HG03103 (cell line): ENCODE measurements around the gene SLC43A1.

Experiments
- ATAC-seq: cut with Tn5 transposase; IDR thresholded peaks from one replicate; pipeline ENCODE4 v1.9.1; 2021; ENCODE audit warnings: low read depth; ENCODE audit not compliant: unreplicated experiment

The SLC43A1 gene

DNA sequence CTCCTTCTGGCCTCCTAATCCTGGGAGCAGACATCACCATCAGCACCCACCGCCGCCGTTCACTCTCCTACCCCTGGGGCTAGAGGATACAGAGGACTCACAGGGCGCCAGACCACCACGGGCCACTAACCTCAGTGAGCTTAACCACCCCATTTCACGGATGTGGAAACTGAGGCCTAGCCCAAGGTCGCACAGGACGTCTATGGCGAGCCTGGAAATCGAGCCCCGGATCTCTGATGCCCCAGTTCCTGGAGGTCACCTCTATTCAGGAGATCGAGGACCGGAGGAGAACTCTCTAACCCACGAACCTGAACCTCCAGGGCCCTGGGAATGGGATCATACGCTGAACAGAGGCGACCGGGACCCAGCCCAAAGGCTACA lies 14.7 kb upstream of the SLC43A1 start:
- no peak for ATAC-seq

- ATAC-seq = no peak
These were observed 13.5 kb upstream of the SLC43A1 start for GRCh38 chr11:57529012-57529411.

DNA sequence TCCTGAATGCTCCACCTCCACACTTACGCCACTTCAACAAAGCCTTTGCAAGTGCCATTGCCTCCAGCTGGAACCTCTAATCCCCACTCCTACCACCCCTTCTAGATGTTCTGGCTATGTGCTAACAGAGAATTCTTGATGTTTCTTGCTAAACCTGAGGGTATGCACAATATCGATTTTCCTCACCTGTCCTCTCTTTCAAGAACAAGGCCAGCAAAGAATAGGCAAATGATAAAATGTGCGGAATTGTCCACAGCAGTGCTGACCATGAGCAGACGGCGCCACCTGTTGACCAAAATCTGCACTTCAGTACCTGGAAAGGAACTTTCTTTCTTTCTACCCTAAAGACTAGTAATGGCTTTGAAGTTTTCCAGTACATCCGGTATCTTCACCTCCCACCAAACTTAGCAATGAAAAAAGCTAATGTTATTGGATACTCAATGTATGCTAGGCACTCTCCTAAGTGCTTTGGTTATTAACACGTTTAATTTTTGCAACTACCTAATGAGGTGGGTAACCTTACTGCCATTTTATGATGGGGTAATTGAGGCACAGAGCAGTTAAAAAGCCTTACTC lies 11.6 kb upstream of the SLC43A1 start:
- ATAC-seq = no peak

- no peak for ATAC-seq
These were observed 7.9 kb upstream of the SLC43A1 start for GRCh38 chr11:57523419-57523818.

- ATAC-seq = no peak
These were observed 5.6 kb upstream of the SLC43A1 start for GRCh38 chr11:57521116-57521515.

- ATAC-seq = no peak
These were observed 550 bp upstream of the SLC43A1 start for GRCh38 chr11:57516061-57516443.

- peak; percentile 39 for ATAC-seq
These were observed 767 bp downstream of the SLC43A1 start for GRCh38 chr11:57514538-57515331.

- peak; percentile 39 for ATAC-seq
These were observed 1.5 kb downstream of the SLC43A1 start for GRCh38 chr11:57513911-57514537.

- no peak for ATAC-seq
These were observed 2.1 kb downstream of the SLC43A1 start for GRCh38 chr11:57513452-57513795.

DNA sequence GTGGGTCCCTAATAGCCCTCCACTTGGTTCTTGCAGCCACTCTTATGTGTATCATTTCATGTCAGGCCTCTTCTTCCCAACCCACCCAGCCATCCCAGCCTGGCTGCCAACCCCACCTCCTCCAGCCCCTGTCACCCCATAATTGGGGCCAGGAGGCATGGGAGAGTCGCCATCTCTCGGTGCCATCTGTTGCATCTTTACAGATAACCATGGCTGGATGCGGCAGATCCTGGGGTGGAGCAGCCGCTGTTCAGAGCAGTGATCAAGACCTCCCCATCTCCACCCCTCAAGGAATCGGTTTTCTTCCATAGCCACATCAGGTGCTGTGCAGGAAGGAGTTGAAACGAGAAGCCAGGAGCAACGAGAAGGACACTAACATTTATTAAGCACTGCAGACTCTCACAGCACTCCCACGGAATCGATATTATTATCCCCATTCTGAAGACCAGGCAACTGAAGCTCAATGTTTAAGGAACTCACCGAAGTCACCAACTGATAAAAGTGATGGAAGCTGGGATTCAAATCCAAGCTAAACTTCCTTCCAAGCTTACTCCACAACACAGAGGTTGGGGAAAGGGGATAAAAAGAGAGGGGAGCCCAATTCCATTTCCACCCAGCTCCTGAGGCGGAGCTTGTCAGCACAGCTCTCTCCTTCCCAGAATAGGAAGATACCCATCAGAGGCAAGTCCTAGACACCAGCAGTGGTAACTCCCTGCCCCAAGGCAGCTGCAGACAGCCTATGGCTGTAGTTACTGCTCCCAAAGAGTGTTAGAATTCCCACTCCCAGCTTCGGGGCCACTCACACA lies 2.7 kb downstream of the SLC43A1 start:
- no peak for ATAC-seq

- ATAC-seq = no peak
These were observed 3.6 kb downstream of the SLC43A1 start for GRCh38 chr11:57511741-57512430.

DNA sequence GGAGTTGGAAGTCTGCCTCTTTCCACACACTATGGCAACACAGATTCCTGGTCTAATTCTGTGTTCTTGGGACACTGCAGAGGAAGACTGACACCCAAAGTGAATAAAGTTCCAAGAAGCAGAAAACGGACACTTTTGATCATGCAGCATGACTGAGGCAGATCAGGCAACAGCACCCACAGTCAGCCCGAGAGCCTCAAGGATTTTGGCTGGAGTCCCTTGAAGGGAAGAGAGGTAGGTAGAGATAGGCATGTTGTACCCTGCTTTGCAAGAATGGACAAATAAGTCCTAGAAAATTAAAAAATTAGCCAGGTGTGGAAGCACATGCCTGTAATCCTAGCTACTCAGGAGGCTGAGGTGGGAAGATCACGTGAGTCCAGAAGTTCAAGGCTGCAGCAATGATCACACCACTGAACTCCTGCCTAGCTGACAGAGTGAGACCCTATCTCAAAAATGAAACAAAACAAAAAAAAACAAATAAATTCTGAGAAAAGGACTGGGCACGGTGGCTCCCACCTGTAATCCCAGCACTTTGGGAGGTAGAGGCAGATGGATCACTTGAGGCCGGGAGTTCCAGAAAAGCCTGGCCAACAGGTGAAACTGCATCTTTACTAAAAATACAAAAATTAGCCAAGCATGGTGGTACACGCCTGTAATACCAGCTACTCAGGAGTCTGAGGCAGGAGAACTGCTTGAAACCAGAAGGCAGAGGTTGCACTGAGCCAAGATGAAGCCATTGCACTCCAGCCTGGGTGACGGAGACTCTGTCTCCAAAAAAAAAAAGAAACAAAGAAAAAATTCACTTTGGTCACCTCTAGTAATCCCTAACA lies 6.9 kb downstream of the SLC43A1 start:
- ATAC-seq = no peak

GRCh38 chr11:57506522-57506921 lies 9.0 kb downstream of the SLC43A1 start:
- ATAC-seq = no peak

DNA sequence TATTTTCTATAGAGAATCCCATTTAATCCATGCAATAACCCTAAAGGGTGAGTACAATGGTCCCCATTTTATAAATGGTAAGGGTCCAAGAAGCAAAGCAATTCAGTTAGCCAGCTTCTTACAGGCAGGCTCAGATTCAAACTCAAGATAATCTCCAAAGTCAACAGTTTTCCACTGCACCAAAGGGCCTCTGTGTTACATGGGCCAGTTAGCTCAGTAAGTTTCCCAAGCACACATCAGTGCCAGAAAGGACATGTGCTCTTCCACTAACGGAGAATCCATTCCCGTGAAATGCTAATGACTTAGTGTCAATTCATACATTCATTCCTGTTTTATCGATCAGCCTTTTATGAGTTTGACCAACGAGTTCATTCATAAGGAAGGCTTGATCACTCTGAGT lies 11.0 kb downstream of the SLC43A1 start:
- no peak for ATAC-seq

DNA sequence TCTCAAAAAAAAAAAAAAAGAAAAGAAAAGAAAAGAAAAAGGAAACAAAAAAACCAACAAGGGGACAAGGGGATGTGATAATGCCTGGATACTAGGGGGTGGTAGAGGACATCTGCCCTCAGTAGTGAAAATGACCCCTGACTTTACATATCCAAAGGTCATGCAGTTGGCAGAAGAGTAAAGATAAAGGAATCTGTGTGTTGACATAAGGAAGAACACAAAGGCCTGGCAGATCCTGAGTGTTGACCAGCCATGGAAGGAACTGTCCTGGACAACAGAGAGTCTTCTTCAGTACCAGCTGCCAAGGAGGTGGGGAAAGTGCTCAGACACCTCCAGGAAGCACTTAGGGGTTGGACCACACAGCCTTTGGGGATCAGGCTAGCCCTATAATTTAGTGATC lies 12.6 kb downstream of the SLC43A1 start:
- ATAC-seq = no peak

DNA sequence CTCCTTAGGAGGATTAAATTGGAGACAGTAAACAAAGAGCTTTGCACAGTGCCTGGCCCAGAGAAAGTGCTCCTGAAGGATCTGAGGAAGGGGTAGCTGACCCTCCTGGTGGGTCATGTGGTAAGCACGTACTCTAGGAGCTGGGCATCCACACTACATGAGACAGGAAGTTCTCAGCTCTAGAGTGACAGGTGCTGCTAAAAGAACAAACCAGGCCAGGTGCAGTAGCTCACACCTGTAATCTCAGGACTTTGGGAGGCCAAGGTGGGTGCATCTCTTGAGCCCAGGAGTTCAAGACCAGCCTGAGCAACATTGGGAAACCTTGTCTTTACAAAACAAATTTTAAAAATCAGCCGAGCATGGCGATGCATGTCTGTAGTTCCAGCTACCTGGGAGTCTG lies 13.1 kb downstream of the SLC43A1 start:
- no peak for ATAC-seq

DNA sequence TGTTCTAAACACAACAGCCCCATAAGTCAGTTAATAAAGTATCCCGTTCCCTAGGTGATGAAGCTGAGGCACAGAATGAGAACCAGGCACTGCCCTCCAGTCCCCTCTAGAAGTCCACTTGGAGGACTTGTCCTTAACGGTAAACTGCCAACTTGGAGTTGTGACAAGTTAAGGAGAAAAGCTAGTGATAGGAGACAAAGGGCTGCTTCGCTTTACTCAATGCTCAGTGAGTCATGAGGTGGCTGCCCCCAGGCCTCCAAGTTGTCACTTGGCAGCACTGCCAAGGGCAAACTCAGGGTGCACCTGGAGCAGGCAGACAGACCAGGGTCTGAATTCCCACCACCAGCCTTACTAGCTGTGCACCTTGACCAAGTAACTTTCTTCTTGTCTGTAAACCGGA lies 13.5 kb downstream of the SLC43A1 start:
- no peak for ATAC-seq

DNA sequence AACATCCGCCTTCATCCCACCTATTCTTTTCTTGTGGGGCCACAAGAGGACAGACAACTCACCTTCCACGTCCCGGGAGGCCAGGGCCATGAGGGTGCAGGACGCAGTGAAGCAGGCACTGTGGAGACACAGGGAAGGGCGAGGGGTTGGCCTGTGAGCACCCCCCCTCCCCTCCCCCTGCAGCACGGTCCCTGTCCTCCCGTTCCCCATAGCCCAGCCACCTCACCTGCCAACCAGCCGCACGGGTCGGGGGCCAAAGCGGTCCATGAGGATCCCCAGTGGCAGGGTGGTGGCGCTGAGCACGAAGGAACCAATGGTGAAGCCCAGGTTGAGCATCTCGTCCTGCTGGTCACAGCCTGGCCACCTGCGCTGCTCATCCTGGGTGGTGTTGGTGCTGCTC lies 14.6 kb downstream of the SLC43A1 start:
- ATAC-seq = no peak

GRCh38 chr11:57500515-57500914 lies 15.0 kb downstream of the SLC43A1 start:
- no peak for ATAC-seq

DNA sequence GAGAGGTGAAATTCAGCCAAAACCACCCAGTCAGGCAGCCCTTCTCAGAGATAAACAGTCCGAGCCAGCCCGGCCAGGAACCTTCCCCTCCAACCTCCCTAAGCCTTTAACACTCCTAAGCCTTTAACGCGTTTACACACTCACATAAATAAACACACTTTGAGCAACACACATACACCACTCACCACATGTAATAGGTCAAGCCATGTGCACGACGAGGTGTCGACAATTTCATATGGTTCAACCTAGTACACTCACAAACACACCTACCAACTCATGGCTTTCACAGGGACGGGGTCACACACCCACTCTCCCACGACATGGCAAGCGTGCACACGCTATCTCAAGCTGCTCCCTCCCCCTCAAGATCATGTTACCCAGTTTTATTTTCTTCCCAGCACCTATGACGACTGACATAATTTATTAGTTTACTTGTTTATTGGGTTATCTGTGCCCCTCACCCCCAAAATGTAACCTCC lies 15.5 kb downstream of the SLC43A1 start:
- no peak for ATAC-seq
